Measurements from ENCODE around the gene HAPLN1. TPM values are rescaled to one million over a fixed set of nuclear protein-coding genes. Genes with fewer than 3 reads are reported as not detected.

The HAPLN1 gene
- total RNA-seq, 6 experiments from 2014 or later = 10.2 to 118 (median 112) TPM

DNA sequence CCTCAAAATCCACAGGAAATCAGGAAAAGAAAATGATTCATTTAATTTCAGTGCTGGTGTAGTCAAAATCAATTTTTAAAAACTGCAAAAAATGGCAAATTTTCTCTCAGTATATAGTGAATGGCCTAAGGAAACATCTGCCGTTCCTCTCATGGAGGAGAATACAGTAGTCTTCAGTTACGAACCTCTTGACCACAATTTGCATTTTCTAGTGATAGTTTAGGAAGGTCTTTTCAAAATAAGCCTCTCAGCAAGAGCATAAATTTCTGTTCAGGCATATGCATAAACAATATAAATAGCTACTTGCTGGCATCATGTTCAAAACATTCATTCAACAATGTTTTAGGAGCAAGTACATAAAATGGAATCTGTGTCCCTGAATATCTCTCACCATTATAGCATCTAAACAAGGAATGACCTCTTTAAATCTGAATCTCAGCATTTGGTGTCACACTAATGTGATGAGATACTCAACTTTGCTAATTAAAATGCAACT is 33.5 kb downstream of the HAPLN1 start:
- Mint-ChIP-seq H3K36me3 (ENCODE audit: low read depth) (no peaks in the 10 kb centered on the region), H3K27me3 (ENCODE audit: insufficient read depth) (no peaks in the 10 kb centered on the region; the same call in 1 of the 2 replicates), H3K27ac (no peak overlapping the region), H3K4me3 (peak overlapping the region; percentile 56; the same call in 1 of the 2 replicates), H3K4me1 (ENCODE audit: low read depth) (peaks cover 15% of the 10 kb centered on the region; the same call in 1 of the 2 replicates), H3K9me3 (no peaks in the 10 kb centered on the region)
- DNase-seq = no peak
- TF ChIP-seq, protein P1, sequence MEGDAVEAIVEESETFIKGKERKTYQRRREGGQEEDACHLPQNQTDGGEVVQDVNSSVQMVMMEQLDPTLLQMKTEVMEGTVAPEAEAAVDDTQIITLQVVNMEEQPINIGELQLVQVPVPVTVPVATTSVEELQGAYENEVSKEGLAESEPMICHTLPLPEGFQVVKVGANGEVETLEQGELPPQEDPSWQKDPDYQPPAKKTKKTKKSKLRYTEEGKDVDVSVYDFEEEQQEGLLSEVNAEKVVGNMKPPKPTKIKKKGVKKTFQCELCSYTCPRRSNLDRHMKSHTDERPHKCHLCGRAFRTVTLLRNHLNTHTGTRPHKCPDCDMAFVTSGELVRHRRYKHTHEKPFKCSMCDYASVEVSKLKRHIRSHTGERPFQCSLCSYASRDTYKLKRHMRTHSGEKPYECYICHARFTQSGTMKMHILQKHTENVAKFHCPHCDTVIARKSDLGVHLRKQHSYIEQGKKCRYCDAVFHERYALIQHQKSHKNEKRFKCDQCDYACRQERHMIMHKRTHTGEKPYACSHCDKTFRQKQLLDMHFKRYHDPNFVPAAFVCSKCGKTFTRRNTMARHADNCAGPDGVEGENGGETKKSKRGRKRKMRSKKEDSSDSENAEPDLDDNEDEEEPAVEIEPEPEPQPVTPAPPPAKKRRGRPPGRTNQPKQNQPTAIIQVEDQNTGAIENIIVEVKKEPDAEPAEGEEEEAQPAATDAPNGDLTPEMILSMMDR (IDR thresholded peaks at IDR 0.05) = no peak

DNA sequence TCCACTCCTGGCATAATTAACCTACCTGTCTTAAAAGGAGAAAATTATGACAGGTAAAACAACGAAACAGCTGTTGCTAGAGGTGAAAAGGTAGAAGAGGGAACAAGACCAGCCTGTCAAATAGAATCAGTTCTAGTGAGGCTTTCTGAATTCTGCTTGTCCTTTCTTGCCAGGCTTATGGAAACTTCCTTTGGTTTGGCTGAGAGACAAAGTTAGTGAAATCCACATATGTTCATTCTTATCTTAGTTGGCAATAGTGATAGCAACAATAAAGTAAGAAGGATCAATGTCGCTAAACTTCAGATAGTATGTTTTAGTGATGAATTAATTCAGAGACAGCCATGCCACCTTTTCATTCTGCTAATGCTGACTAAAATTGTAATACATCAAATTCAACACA is 34.4 kb downstream of the HAPLN1 start:
- H3K27ac Mint-ChIP-seq = no peak overlapping the region
- TF ChIP-seq, protein P1 (IDR thresholded peaks at IDR 0.05) = no peak
- peak overlapping the region; percentile 56; the same call in 1 of the 2 replicates for H3K4me3 Mint-ChIP-seq
- DNase-seq = no peak
- peaks cover 15% of the 10 kb centered on the region; the same call in 1 of the 2 replicates for H3K4me1 Mint-ChIP-seq (ENCODE audit: low read depth)
- H3K9me3 Mint-ChIP-seq = no peaks in the 10 kb centered on the region
- no peaks in the 10 kb centered on the region; the same call in 1 of the 2 replicates for H3K27me3 Mint-ChIP-seq (ENCODE audit: insufficient read depth)
- no peaks in the 10 kb centered on the region for H3K36me3 Mint-ChIP-seq (ENCODE audit: low read depth)

DNA sequence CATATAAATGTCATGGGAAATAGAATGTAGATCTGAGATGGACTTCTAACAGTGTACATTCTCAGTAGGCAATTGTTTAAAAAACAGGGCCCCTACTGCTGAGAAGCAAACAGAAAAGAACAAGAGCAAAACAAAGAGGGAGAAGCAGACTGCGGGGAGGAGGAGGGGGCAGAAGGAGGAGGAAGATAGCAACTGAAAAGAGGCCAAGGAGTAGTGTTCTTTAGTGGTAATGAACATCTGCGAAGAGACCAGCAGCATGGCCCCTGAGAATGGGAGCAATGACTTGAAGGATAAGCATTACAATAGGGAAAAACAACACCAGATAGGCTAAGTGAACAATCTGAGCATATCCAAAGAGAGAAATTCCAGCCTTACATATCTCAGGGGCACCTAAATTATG is 36.8 kb downstream of the HAPLN1 start:
- no peaks in the 10 kb centered on the region; the same call in 1 of the 2 replicates for H3K27me3 Mint-ChIP-seq (ENCODE audit: insufficient read depth)
- DNase-seq = no peak
- H3K4me3 Mint-ChIP-seq = no peak overlapping the region
- H3K27ac Mint-ChIP-seq = no peak overlapping the region
- H3K36me3 Mint-ChIP-seq (ENCODE audit: low read depth) = no peaks in the 10 kb centered on the region
- H3K9me3 Mint-ChIP-seq = no peaks in the 10 kb centered on the region
- TF ChIP-seq, protein P1 (IDR thresholded peaks at IDR 0.05) = no peak
- peaks cover 15% of the 10 kb centered on the region; the same call in 1 of the 2 replicates for H3K4me1 Mint-ChIP-seq (ENCODE audit: low read depth)

DNA sequence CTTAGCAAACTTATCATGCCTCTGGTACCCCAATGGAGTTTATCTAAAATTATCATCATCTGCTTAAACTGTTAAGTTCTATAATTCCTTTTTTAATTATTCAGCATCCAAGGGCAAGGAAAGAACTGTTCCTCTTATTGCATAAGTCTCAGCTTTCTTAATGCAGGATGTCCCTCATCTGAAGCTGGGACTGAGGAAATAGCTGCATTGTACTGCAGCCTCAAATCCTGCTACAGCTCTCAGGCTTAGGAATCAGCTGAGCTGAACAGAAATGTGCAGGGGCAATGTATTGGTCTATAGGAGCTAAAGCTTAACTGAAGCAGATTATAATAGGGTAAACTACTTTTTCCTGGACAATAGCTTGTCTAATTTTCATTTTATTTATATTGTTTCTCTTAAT is 48.0 kb downstream of the HAPLN1 start:
- no peak for DNase-seq
- H3K9me3 Mint-ChIP-seq = no peaks in the 10 kb centered on the region
- H3K36me3 Mint-ChIP-seq (ENCODE audit: low read depth) = no peaks in the 10 kb centered on the region; the same call in 1 of the 2 replicates
- H3K4me1 Mint-ChIP-seq (ENCODE audit: low read depth) = peaks cover 10% of the 10 kb centered on the region; the same call in 1 of the 2 replicates
- TF ChIP-seq, protein P1 (IDR thresholded peaks at IDR 0.05) = no peak
- no peak overlapping the region for H3K27ac Mint-ChIP-seq
- no peak overlapping the region for H3K4me3 Mint-ChIP-seq
- no peaks in the 10 kb centered on the region for H3K27me3 Mint-ChIP-seq (ENCODE audit: insufficient read depth)

DNA sequence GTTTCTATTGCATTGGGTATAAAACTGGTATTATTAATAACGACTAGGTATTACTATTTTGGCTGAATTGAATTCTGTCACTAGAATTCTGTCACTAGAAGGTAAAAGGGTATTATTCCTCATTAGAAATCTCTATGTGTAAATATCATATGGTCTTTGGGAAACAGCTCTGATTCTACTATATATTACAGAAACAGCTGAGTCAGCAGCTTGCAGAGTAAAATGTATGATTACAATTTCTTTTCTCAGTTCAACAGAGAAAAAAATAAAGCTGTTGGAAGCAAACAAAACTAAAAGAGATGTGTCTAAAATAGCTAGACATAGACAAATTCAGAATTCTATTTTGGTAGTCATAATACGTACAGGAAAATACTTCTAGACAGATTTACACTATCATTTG is 48.5 kb downstream of the HAPLN1 start:
- H3K27me3 Mint-ChIP-seq (ENCODE audit: insufficient read depth) = no peaks in the 10 kb centered on the region
- no peaks in the 10 kb centered on the region; the same call in 1 of the 2 replicates for H3K36me3 Mint-ChIP-seq (ENCODE audit: low read depth)
- H3K9me3 Mint-ChIP-seq = no peaks in the 10 kb centered on the region
- no peak overlapping the region for H3K4me3 Mint-ChIP-seq
- H3K27ac Mint-ChIP-seq = no peak overlapping the region
- TF ChIP-seq, protein P1 (IDR thresholded peaks at IDR 0.05) = no peak
- DNase-seq = no peak
- H3K4me1 Mint-ChIP-seq (ENCODE audit: low read depth) = peaks cover 10% of the 10 kb centered on the region; the same call in 1 of the 2 replicates

Measured in HFFc6 (cell line).